ENCODE data around the gene KIT.

The KIT gene

DNA sequence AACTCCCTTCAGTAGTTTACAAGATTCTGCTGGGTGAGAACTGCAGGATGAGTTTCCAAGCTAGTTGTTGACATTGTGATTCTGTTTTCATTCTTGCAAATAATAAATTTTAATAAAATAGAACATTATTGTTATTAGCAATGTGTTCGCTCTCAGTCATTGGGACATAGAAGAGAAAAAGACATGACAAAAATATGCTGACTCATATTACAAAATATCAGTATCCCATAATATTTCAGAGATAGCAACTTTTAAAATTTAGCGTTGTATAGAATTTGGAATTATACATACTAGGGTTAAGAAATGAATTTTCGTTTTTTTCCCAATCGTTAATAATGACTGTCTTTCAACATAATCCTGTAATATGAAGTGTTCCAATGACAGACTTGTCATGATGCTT lies 45.4 kb downstream of the KIT start:
- DNase-seq = no peak

DNA sequence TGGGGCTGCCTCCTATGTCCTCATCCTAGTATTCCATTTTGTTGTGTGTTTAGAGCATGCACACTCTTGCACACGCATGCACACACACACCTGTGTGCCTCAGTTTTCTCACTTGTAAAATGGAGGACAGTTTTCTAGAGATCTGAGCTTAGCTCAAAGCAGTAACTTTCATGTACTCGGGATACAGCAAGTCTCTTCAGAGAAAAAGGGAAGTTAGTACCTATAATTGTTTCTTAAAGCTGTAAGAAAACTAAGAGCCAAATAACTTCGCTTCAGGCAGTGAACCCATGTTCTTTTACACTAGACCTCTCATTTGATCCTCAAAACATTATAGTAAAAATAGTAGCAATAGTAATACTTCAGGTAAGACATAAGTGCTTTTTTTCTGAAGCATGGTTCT lies 49.6 kb downstream of the KIT start:
- no peak for ATAC-seq
- DNase-seq = no peak

More for the DNA sequence above, 45.4 kb downstream of the KIT start:
- ATAC-seq = no peak

DNA sequence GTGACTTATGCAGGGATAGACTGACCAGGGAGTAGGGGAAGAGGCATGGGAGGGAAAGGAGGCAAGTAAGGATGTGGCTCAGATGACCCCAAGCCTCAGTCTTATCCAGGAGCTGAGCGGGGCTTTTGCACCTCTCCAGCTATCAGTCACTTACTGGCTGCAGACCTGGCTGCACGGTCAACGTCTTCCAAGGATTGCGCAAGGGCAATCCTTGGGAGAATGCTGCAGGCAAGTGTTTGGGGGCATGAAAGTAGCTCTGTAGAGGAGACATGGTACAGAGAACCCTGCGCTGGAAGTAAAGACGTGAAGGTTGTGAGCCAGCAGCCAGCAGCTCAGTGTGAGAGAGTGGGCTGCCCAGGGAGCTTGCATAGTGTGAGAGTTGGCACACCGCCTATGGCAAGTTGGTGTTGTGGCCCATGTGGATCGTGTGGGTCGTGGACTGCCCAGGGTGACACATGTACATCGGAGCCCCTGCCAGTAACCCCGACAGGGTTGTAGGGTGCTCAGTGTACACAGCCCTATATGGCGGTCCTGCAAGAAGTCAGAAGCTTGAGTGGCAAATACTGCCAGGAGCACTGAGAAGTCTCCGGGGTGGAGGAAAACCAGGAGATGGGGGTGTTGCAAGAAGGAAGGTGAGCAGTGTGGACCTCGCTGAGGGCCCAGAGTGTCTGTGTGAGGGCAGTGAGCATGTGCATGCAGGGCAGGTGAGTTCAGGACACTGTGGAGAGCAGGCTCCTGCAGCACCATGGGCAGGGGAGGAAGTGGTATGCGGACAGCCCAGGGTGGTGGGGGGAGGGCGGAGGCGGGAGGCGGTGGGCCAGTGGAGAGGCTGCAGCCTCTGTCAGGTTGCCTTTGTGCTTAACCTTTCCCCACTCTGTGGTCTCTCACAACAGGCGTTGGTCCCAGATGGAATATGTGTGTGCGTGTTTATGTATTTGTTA lies 50.9 kb downstream of the KIT start:
- DNase-seq (no peak), ATAC-seq (no peak)

DNA sequence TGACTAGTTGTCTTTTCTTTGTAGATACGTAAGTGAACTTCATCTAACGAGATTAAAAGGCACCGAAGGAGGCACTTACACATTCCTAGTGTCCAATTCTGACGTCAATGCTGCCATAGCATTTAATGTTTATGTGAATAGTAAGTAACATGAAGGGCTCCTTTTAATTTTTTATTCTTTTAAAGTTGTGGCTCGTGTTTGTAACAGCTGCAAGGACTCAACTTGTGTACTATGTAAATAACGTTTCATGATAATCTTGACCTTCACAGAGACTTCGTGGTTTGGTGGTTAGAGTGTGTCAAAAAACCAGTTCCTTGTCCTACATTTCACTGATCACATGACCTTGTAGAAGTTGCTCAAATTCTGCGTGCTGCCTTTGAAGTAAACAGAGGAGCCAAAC lies 51.6 kb downstream of the KIT start:
- ATAC-seq = no peak
- DNase-seq = no peak

DNA sequence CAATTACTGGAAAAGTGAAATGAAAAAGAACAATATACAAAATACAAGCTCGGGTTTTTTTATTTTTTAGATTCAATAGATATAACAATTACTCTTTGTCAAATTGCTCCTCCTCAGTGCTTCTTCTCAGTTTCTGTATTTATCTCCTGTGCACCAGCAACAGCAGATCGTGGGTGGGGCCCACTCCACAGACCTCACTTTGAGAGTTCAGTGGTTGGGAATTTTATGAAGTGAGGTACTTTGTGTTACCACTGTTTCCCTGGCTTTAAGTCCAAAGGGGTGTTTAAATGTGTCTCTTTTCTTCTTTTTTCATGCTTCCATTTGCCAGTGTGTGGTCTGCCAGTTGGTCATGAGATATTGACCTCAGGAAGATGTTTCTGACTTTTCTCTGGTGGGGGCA lies 54.4 kb downstream of the KIT start:
- no peak for ATAC-seq
- no peak for DNase-seq

DNA sequence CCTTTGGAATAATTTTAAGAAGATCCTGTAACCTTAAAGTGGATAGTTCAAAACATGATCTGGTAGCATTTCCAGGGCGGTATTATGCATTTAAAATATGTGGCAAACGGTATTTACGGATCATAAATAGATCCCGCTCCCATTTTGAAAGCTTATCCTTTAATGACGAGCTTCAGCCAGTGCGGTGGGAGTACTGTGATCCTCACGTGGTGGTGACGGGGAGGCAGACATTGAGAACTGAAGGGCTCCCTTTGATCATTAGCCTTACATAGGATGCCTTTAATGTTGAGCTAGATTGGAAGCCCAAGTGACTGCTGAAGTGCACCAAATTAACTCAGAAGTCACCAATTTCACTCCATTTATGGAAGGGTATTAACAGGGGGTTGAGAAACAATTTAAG lies 56.9 kb downstream of the KIT start:
- DNase-seq (no peak), ATAC-seq (no peak)

DNA sequence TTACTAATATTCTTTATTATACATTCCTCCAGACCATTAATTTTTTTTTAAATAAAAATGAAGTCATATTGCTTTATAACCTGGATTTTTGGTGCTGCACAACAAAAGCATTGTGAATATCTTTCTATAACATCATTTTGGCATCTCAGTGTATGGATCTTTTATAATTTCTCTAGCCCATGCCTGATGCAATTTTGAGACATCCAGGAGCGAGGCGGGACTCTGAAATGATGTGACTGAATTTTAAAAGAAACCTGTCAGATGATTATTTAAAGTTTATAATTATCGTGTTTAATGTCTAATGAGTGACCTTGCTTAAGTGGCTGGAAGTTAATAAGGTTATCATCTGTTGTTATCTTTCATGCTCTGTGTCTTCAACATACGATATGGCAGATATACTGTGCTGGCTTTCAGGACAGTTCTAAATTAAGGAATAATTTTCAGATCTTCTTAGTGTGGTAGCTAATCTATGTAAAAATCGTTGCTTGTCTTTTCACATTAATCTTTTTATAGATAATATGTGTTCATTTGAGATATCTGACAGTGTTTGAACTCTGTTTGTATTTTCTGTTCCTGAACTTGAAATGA lies 58.8 kb downstream of the KIT start:
- ATAC-seq (no peak), DNase-seq (no peak)

DNA sequence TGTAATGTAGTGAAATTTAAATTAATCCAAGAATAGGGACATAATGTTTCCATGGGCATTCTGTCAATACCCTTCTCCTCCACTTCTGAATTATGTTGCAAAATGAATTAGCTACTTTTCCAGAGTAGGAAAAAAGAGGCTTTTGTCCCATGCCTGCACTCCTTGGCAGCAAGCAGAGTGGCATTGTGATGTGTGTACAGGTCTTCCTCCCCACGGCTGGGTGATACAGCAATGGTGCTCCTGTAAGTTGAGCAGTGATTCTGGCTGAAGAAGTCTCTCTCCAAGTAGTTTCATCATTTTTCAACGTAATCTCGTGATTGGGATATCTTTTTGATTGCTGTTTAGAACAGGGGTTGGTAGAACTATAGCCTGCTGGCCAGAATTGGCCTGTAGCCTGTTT lies 59.9 kb downstream of the KIT start:
- ATAC-seq (no peak), DNase-seq (no peak)

DNA sequence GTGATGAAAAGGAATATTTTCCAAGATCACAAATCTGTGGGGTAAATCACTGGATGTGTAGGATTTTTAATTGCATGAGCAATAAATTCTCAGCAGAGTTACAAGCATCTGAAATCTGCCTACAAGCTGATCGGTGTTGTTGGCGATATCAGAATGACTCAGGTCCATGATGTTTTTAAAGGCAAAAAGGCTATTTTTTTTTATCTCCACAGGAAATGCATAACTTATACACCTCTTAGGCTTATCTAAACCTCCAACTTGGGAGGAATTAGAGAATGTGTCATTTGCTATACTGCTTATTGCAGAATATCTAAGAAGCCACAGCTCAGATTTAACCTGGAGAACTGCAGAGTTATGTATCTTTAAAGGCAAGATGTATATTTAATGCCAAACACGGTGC lies 61.6 kb downstream of the KIT start:
- ATAC-seq = no peak
- no peak for DNase-seq

DNA sequence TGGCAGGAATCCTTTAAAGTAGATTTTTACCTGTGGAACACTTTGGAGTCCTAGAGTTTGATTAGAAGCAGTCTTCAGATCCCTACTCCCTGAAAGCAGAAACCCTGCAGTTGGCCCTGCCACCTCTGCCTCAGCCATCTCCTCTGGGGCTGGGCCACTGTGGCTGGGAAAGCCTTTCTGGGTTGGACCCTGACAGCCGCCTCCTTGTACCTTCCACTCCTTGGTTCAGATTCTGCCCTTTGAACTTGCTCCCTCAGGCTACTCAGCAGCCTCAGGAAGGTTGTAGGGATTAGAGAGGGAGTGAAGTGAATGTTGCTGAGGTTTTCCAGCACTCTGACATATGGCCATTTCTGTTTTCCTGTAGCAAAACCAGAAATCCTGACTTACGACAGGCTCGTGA lies 65.5 kb downstream of the KIT start:
- ATAC-seq (no peak), DNase-seq (no peak)

DNA sequence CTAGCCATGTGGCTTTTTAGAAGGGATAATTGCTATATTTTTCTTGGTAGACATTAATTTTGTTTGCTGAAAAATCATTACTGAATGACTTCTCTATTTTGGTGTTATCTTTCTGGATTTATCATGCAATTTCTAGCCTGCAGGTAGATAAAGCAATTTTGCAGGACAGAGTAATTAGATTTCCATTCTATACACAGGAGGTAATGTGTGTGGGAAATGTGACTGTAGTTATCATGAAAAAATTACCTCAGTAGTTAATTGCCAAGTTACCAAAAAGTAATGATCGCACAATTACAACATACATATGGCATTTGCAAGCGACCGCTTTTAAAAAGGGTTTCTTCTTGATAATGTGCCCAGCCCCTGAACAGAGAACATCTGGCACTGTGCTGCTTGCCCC lies 66.1 kb downstream of the KIT start:
- DNase-seq (no peak), ATAC-seq (no peak)

DNA sequence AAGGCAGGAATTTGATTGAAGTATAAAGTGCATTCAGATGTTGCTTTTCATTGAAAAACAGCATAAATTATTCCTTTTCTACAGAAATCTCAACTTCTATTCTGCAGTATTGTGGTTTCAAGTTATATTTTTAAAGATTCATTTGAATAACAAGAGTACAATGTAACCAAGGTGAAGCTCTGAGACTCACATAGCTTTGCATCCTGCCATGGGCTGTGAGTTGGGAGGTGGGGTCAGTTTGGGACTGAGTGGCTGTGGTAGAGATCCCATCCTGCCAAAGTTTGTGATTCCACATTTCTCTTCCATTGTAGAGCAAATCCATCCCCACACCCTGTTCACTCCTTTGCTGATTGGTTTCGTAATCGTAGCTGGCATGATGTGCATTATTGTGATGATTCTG lies 69.2 kb downstream of the KIT start:
- DNase-seq (no peak), ATAC-seq (no peak)

DNA sequence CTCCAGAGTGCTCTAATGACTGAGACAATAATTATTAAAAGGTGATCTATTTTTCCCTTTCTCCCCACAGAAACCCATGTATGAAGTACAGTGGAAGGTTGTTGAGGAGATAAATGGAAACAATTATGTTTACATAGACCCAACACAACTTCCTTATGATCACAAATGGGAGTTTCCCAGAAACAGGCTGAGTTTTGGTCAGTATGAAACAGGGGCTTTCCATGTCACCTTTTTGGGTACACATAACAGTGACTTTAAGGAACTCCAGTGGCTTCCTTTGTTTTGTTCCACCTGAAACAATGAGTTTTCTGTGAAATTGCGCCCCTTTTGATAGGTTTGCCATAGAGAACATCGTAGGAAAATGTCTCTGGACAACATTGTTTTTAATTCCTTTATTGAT lies 69.6 kb downstream of the KIT start:
- no peak for ATAC-seq
- no peak for DNase-seq

DNA sequence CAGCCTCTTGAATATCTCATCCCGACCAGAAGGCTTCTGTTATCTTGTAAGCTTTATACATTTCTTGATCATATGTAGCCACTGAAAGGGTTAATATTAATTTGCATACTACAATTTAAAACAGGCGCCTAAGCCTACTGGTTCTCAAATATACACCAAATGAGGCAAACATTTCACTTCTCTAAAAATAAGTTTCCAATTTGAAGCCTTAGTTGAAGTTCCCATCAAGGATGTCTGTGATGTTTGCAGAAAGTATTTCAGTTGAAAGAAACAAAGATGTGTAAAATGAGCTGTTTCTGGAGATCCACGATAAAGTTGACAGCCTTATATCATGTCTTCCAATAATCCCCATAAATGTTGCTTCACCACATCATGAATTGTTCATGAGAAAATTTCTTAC lies 70.6 kb downstream of the KIT start:
- ATAC-seq = no peak
- DNase-seq = no peak

DNA sequence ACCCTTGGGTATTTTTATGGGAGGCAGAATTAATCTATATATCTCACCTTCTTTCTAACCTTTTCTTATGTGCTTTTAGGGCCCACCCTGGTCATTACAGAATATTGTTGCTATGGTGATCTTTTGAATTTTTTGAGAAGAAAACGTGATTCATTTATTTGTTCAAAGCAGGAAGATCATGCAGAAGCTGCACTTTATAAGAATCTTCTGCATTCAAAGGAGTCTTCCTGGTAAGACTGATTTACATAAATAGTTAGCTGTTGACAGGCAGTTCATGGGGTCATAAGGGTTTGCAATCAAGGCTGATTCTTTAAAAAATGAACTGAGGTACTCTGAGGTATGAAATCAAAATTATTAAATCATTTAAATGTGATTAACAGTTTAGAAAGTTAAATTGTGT lies 71.5 kb downstream of the KIT start:
- no peak for ATAC-seq
- no peak for DNase-seq

DNA sequence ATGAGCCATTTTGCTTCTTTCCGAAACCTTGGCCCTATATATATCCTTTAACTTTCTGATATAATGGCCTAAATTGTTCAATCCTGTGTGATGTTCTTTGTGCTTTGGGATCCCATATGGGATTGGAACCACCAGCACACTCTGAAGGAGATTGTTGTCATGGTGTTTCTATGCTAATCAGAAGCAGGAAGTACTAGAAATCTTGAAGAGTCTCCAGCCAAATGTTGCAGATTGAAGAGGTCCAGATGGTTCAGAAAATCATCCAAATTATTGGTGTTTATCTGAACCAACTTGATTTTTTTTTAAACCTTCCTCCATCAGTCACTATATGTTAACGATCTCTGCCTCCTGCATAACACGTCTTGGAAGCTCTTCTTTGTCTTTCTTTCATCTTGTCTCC lies 72.8 kb downstream of the KIT start:
- ATAC-seq (no peak), DNase-seq (no peak)

DNA sequence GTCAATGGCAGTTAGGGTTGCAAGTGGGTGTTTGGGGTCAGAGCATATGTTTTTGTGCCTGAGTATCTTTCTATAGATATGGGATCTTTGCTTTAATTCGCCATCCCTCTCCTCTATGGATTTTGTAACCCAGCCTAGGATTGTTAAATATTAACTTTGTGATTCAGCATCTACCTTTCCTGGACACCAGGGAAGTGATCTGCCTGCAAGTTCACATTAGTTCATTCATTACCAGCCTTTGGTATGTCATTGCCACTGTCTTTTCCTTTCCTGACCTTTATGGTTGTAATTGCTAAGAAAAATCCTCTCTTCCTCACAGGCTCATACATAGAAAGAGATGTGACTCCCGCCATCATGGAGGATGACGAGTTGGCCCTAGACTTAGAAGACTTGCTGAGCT lies 73.8 kb downstream of the KIT start:
- ATAC-seq = no peak
- DNase-seq = no peak

DNA sequence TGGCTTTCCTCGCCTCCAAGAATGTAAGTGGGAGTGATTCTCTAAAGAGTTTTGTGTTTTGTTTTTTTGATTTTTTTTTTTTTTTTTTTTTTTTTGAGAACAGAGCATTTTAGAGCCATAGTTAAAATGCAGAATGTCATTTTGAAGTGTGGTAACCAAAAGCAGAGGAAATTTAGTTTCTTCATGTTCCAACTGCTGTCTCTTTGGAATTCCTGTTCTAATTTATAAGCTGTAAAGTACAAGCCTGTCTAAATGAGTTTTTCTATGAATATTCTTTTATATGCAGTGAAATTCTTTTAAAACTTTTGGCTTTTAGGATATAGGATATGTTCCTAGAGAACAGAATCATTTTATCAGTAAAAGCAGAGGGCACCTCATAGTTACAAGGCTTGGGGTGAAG lies 74.2 kb downstream of the KIT start:
- DNase-seq = no peak
- no peak for ATAC-seq

DNA sequence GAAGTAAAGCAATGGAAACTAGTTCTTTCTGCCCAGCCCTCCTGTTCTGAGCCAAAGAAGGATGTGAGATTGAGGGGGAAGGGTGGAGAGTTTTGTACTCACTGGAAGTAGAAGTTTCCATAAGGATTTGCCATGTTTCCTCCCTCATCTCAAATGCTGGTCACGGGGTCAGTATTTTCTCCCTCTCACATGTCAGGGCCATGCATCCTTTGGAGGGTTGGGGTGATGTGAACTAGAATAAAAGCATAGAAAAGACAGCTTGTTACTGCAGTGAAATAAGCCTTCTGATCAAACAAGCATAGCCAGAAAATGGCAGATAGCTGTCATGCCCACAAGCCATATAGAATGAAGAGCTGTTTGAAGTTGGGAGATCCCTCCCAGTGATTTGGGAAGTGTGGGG lies 79.7 kb downstream of the KIT start:
- ATAC-seq (no peak), DNase-seq (no peak)

DNA sequence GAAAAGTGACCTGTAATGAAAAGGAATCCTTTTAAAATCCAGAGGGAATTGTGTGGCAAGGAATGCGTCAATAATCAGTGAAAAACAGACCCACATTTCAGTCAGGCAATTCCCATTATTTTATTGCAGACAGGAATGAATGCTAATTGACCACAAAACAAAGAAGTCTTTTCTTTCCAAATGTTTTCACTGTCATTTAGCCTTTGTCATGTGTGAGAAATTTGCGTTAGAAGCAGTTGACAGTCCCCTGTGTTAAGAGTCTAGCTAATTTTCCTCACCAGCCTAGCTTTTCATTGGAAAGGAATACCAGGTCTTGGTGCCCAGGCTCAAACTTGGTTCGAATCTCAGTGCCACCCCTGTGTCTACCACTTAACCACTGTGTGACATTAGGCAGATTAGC lies 83.4 kb downstream of the KIT start:
- ATAC-seq = no peak
- DNase-seq = no peak

DNA sequence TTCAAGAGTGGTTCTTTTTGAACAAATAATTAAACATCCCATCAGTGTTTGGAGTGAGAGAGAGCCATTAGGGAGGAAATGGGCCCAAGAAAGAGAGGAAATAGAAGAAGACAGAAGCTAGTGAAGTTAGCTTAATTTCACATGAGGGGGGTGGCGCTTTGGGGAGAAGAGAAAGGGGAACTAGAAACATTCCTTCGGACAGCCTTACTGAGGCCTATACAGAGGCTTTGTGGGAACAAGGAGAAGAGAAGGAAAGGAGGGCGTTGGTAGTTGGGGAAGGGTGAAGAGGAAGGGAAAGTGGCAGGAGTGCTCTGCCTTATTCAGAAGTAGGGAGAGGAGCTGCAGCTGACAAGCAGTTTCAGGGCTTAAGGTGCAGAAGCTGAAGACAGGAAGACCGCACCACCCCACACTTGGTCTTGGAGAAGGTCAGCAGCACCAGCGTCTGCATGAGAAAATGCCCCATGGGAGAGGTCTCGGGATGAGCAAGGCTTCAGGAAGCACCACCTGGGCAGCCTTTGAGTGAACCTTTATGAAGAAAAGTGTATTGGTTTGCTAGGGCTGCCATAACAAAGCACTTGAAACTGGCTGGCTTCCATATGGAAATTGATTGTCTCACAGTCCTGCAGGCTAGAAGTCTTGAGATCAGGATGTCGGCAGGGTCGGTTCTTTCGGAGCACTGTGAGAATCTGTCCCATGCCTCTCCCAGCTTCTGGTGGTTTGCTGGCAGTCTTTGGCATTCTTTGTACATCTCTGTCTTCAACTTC lies 85.1 kb downstream of the KIT start:
- no peak for DNase-seq

DNA sequence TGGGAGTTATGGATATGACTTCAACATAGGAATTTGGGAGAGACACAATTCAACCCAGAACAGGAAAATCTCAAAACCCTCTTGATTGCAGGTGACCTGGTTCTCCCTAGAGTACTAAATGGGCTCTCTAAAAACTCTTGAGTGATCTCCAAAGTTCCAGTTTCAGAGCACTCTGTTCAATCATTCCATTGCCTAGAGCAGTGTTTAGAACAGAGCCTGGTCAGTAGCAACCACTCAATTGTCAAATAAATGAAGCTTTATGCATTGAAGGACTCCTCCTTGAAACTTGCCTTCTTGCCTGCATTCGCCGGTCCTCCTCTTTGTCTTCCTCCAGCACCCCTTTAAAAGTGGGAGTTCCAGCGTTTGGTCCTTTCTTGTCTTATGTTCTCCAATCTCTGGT lies 85.8 kb downstream of the KIT start:
- DNase-seq (no peak), ATAC-seq (no peak)

More for the DNA sequence above, 85.1 kb downstream of the KIT start:
- no peak for ATAC-seq

DNA sequence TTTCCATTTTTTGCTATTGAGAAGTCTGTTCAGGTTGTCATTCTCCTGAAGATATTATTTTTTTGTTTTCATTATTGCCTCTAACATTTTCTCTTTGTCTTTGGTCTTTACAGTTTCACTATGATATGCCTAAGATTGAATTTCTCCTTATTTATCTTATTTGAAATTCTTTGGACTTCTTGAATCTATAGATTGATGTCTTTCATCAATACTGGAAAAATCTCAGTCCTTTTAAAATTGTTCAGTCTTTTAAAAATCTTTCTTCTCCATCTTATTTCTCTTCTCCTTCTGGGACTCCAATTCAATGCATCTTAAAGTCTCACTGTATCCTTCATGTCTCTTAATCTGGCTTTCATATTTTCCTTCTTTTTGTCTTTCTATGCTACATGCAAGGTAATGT lies 86.7 kb downstream of the KIT start:
- ATAC-seq = no peak
- no peak for DNase-seq
